Ovary (tissue), 3 donors: ENCODE results near the gene RASA3.

Experiments used
- EP300 ChIP-seq: sonication (generic); formaldehyde crosslinking; IDR thresholded peaks from one replicate; pipeline ENCODE4 v1.6.1; 2017; ENCODE audit warnings: antibody characterized with exemption
- POLR2A ChIP-seq: fragments of 450-650 bp; IDR thresholded peaks from one replicate; pipeline ENCODE4 v1.6.1; 2017; ENCODE audit warnings: antibody characterized with exemption, mild to moderate bottlenecking, moderate library complexity
- TF ChIP-seq, protein P1 (sequence below), 3 donors: fragments of 450-650 bp in 2 of 3; fragments of 200-600 bp in 1 of 3; IDR thresholded peaks; one replicate each; pipeline versions ENCODE4 v1.5.1 to v1.8.0; 2016 to 2022; ENCODE audit warnings: antibody characterized with exemption in 3 of 3, mild to moderate bottlenecking in 1 of 3
- donor health status: DM: no; HTN: no; CAD: no.

DNA sequence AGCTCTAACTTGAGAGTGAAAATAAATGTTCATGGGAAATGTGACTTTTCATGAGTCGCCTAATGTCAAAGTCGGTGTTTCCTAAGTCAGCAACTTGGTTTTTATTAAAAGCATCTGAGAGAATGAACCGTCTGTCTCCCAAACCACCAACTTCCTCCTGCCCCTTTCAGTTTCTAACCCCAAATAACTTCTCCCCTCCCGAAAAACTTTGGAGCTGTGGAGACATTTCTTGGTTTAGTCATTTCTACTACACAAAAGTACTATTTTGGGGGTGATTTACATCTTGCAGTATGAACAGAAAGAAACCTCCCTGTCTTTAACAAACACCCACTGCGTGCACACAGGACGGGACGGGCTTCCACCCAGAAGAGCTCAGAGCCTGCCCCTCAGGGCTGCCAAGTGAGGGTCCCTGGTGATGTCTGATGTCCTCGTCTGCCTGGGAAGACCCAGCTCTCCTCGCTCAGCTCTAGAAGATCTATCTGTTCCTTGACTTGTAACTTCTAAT is 65.0 kb downstream of the RASA3 start:
- TF ChIP-seq, protein P1, sequence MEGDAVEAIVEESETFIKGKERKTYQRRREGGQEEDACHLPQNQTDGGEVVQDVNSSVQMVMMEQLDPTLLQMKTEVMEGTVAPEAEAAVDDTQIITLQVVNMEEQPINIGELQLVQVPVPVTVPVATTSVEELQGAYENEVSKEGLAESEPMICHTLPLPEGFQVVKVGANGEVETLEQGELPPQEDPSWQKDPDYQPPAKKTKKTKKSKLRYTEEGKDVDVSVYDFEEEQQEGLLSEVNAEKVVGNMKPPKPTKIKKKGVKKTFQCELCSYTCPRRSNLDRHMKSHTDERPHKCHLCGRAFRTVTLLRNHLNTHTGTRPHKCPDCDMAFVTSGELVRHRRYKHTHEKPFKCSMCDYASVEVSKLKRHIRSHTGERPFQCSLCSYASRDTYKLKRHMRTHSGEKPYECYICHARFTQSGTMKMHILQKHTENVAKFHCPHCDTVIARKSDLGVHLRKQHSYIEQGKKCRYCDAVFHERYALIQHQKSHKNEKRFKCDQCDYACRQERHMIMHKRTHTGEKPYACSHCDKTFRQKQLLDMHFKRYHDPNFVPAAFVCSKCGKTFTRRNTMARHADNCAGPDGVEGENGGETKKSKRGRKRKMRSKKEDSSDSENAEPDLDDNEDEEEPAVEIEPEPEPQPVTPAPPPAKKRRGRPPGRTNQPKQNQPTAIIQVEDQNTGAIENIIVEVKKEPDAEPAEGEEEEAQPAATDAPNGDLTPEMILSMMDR (IDR thresholded peaks at IDR 0.05), result no peak
- no peak for TF ChIP-seq POLR2A
- no peak for TF ChIP-seq EP300
